OCI-LY1 (cell line): Measurements from ENCODE around the gene JAK1.

ENCODE experiments used
- H2AFZ ChIP-seq: fragments of 200-600 bp; sonication (generic), shearing (Covaris generic); 2 replicates; pipeline ENCODE4 v1.6.0; 2014; ENCODE audit warnings: antibody characterized with exemption, mild to moderate bottlenecking, low read length
- H3F3A ChIP-seq: fragments of 200-600 bp; sonication (generic), shearing (Covaris generic); 2 replicates; pipeline ENCODE4 v1.6.0; 2014; ENCODE audit warnings: mild to moderate bottlenecking, antibody characterized with exemption, low read length, moderate library complexity; ENCODE audit not compliant: insufficient read depth
- H3K27ac ChIP-seq: fragments of 200-600 bp; sonication (generic); 2 replicates; pipeline ENCODE4 v1.5.1; 2014; ENCODE audit warnings: low read length, mixed run types, mild to moderate bottlenecking, low read depth; ENCODE audit not compliant: poor library complexity, severe bottlenecking
- H3K27me3 ChIP-seq: fragments of 200-600 bp; sonication (generic); 2 replicates; pipeline ENCODE4 v1.6.0; 2014; ENCODE audit warnings: antibody characterized with exemption, mild to moderate bottlenecking, low read length, moderate library complexity; ENCODE audit not compliant: insufficient read depth
- H3K36me3 ChIP-seq: fragments of 200-600 bp; sonication (generic); 2 replicates; pipeline ENCODE4 v1.6.1; 2014; ENCODE audit warnings: mild to moderate bottlenecking, antibody characterized with exemption, low read length, moderate library complexity, mixed read lengths; ENCODE audit not compliant: insufficient read depth
- H3K4me1 ChIP-seq: fragments of 200-600 bp; sonication (generic); 2 replicates; pipeline ENCODE4 v1.5.1; 2014; ENCODE audit warnings: mild to moderate bottlenecking, low read length, moderate library complexity; ENCODE audit not compliant: insufficient read depth, severe bottlenecking
- H3K4me2 ChIP-seq: fragments of 200-600 bp; sonication (generic), shearing (Covaris generic); 2 replicates; pipeline ENCODE4 v1.6.1; 2014; ENCODE audit warnings: low read length
- H3K4me3 ChIP-seq: fragments of 200-600 bp; sonication (generic); 2 replicates; pipeline ENCODE4 v1.5.1; 2014; ENCODE audit warnings: low read length, low read depth, mild to moderate bottlenecking, mixed read lengths; ENCODE audit not compliant: poor library complexity, severe bottlenecking
- H3K79me2 ChIP-seq: fragments of 200-600 bp; shearing (Covaris generic); 2 replicates; pipeline ENCODE4 v1.6.1; 2016; ENCODE audit warnings: mixed run types, low read length, mixed read lengths; ENCODE audit not compliant: insufficient read depth
- H3K9ac ChIP-seq: fragments of 200-600 bp; sonication (generic), shearing (Covaris generic); 2 replicates; pipeline ENCODE4 v1.6.1; 2014; ENCODE audit warnings: mild to moderate bottlenecking, low read length, mixed read lengths
- H3K9me2 ChIP-seq: fragments of 200-600 bp; sonication (generic), shearing (Covaris generic); 2 replicates; pipeline ENCODE4 v1.6.1; 2014; ENCODE audit warnings: low read depth, mild to moderate bottlenecking, low read length, mixed read lengths
- H3K9me3 ChIP-seq: fragments of 200-600 bp; shearing (Covaris generic); 2 replicates; pipeline ENCODE4 v1.6.1; 2014; ENCODE audit warnings: low read length, mixed read lengths
- H4K20me1 ChIP-seq: fragments of 200-600 bp; sonication (generic), shearing (Covaris generic); 2 replicates; pipeline ENCODE4 v1.6.0; 2016; ENCODE audit warnings: mild to moderate bottlenecking, low read length; ENCODE audit not compliant: insufficient read depth
- EZH2 ChIP-seq: fragments of 200-600 bp; sonication (generic), shearing (Covaris generic); IDR thresholded peaks from 2 replicates; pipeline ENCODE4 v1.8.0; 2017; ENCODE audit warnings: borderline replicate concordance, mixed run types, mild to moderate bottlenecking, antibody characterized with exemption, low read length, moderate library complexity, mixed read lengths
- TF ChIP-seq, protein P1 (sequence below): fragments of 200-600 bp; sonication (generic), shearing (Covaris generic); IDR thresholded peaks from 2 replicates; pipeline ENCODE4 v1.5.1; 2017; ENCODE audit warnings: mild to moderate bottlenecking, antibody characterized with exemption, low read length, moderate library complexity, mixed read lengths

Gene JAK1

DNA sequence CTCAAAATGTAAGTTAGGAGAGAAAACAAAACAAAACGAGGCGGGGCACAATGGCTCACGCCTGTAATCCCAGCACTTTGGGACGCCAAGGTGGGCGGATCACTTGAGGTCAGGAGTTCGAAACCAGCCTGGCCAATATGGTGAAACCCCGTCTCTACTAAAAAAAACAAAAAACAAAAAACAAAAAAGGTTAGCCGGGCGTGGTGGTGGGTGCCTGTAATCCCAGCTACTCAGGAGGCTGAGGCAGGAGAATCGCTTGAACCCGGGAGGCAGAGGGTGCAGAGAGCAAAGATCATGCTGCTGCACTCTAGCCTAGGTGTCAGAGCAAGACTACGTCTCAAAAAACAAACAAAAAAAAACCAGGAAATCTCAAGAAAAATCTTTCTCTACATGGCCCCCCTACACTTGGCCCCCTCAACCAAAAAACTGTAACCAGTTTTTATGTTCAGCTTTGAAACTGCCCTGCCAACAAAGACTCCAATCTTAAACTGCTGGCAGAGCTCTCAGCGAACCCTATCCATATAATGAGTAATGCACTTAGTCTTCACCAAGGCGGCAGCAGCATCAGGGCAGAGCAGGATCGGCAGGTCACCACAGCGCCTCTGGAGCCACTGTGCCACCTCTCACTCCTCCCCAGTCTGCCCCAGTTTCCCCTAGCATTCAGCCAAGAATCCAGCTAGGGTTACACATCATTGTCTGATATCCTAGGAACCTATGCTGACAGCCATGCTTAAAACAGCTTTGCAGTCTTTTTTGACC lies 71.7 kb downstream of the JAK1 start:
- H3K27me3 ChIP-seq: no peaks in the 10 kb centered on the region
- H4K20me1 ChIP-seq: no peaks in the 10 kb centered on the region
- H3K9ac ChIP-seq: no peak overlapping the region
- H3K27ac ChIP-seq: no peak overlapping the region
- H3K79me2 ChIP-seq: no peaks in the 10 kb centered on the region
- H3K9me2 ChIP-seq: no peaks in the 10 kb centered on the region
- H3K36me3 ChIP-seq: no peaks in the 10 kb centered on the region
- no peak overlapping the region for H3K4me3 ChIP-seq
- H3K4me1 ChIP-seq: peaks cover 14% of the 10 kb centered on the region
- no peaks in the 10 kb centered on the region for H3F3A ChIP-seq
- H2AFZ ChIP-seq: no peak overlapping the region
- TF ChIP-seq, protein P1, sequence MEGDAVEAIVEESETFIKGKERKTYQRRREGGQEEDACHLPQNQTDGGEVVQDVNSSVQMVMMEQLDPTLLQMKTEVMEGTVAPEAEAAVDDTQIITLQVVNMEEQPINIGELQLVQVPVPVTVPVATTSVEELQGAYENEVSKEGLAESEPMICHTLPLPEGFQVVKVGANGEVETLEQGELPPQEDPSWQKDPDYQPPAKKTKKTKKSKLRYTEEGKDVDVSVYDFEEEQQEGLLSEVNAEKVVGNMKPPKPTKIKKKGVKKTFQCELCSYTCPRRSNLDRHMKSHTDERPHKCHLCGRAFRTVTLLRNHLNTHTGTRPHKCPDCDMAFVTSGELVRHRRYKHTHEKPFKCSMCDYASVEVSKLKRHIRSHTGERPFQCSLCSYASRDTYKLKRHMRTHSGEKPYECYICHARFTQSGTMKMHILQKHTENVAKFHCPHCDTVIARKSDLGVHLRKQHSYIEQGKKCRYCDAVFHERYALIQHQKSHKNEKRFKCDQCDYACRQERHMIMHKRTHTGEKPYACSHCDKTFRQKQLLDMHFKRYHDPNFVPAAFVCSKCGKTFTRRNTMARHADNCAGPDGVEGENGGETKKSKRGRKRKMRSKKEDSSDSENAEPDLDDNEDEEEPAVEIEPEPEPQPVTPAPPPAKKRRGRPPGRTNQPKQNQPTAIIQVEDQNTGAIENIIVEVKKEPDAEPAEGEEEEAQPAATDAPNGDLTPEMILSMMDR: no peak
- no peaks in the 10 kb centered on the region for H3K9me3 ChIP-seq
- H3K4me2 ChIP-seq: no peak overlapping the region

DNA sequence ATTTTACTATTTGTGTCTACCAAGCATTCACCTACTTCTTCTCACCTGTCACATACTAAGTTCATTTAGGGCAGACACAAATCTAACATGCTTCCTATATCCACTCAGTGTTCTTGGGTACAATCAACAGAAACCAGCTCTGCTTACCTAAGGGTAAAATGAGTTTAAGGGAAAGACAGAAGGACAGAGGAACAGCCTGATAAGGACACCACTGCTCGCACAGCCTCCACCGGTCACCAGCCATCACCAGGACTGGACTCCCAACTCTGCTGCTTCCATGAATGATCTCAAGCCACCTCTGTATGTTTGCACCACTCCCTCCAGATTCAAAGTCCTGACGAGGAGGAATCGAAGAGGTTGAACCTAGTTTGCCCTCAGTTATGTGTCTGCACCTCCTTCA lies 72.4 kb downstream of the JAK1 start:
- peaks cover 10% of the 10 kb centered on the region for H3K4me1 ChIP-seq
- no peaks in the 10 kb centered on the region for H3K79me2 ChIP-seq
- 0 out of 2 replicates have a peak, but pooled peaks cover 3% of the 10 kb centered on the region for H4K20me1 ChIP-seq
- H3K9me3 ChIP-seq: no peaks in the 10 kb centered on the region
- H3K27ac ChIP-seq: no peak overlapping the region
- no peak overlapping the region for H3K9ac ChIP-seq
- no peaks in the 10 kb centered on the region for H3K27me3 ChIP-seq
- no peaks in the 10 kb centered on the region for H3K36me3 ChIP-seq
- H3K9me2 ChIP-seq: no peaks in the 10 kb centered on the region
- no peak overlapping the region for H3K4me2 ChIP-seq
- no peak for TF ChIP-seq EZH2
- TF ChIP-seq, protein P1: no peak
- H3K4me3 ChIP-seq: no peak overlapping the region
- no peak overlapping the region for H2AFZ ChIP-seq
- no peaks in the 10 kb centered on the region for H3F3A ChIP-seq

DNA sequence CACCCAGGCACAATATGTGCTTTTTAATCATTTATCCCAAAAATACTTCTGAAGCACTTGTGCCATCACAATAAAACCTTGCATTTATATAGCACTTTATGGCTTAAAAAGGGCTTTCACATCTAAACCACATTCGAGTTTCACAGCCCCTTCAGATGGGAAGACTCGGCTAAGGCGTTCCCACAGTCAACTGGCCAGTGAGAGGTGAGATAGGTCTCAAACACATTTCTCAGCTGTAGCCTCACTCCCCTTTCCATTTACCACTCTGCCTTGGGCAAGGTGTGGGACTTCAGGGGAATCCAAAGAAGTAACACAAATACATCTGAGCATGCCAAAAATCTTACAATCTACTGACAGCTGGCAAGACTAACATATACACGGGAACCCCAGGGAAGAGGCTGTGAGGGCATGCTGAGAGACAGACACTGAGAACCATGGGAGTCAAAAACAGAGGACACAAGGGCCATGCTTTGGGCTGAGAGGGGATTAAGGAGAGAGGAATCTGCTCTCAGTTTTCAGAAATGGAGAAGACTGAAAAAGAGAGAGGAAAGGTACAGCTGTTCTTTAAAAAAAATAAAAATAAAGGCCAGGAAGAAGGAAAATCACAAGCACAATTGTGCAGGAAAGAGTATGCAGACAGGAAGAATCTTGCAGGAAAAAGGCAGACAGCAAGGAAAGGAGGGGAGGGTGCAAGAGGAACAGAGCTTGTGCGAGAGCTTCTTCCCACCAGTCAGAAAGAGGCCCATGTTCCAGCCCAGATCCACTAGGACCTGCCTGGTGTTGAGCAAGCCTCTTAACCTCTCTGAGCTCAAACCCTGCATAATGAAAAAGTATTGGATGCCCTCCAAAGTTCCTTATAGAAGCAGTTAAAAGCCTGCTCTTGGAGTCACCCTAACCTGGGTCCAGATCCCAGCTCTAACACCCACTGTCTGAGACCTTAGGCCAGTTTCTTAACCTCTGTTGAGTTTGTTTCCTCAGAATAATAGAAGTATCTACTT lies 73.5 kb downstream of the JAK1 start:
- H3K9ac ChIP-seq: no peak overlapping the region
- H3K27me3 ChIP-seq: no peaks in the 10 kb centered on the region
- no peak overlapping the region for H2AFZ ChIP-seq
- H3K79me2 ChIP-seq: no peaks in the 10 kb centered on the region
- H3K9me2 ChIP-seq: no peaks in the 10 kb centered on the region
- no peaks in the 10 kb centered on the region for H3K9me3 ChIP-seq
- no peaks in the 10 kb centered on the region for H3F3A ChIP-seq
- H4K20me1 ChIP-seq: 0 out of 2 replicates have a peak, but pooled peaks cover 3% of the 10 kb centered on the region
- H3K4me2 ChIP-seq: no peak overlapping the region
- H3K4me1 ChIP-seq: no peaks in the 10 kb centered on the region
- no peaks in the 10 kb centered on the region for H3K36me3 ChIP-seq
- H3K4me3 ChIP-seq: no peak overlapping the region
- TF ChIP-seq EZH2: no peak
- H3K27ac ChIP-seq: no peak overlapping the region
